Liver (tissue), 3 donors: ENCODE data around the gene DNAL4.

ENCODE experiments used
- ATF3 ChIP-seq: IDR thresholded peaks from 2 replicates; pipeline ENCODE4 v1.6.1; 2016; ENCODE audit warnings: antibody characterized with exemption
- CTCF ChIP-seq: fragments of 150-350 bp; IDR thresholded peaks from 2 replicates; pipeline ENCODE4 v1.5.1; 2017; ENCODE audit warnings: improper control_type of control experiment, low read depth, low read length; ENCODE audit not compliant: missing input control
- MAX ChIP-seq: IDR thresholded peaks from 2 replicates; pipeline ENCODE4 v1.6.1; 2016; ENCODE audit warnings: antibody characterized with exemption
- RAD21 ChIP-seq, 2 donors: IDR thresholded peaks; 2 replicates each; pipeline ENCODE4 v1.6.1; 2016; ENCODE audit warnings: antibody characterized with exemption in 2 of 2, mild to moderate bottlenecking in 2 of 2
- TAF1 ChIP-seq: conservative IDR thresholded peaks from 2 replicates; pipeline ENCODE4 v1.6.1; 2016; ENCODE audit warnings: antibody characterized with exemption, mild to moderate bottlenecking
- donor health status: healthy.
- donor health status: healthy.

GRCh38 chr22:38819387-38819940, 25.5 kb upstream of the DNAL4 start:
- TF ChIP-seq CTCF (no peak), TAF1 (no peak), MAX (no peak), ATF3 (no peak), RAD21 (IDR thresholded peaks at IDR 0.05) (no peak)
